HG02981 (cell line): ENCODE measurements around the gene MYO7A.

ENCODE experiments used
- ATAC-seq: cut with Tn5 transposase; IDR thresholded peaks from one replicate; pipeline ENCODE4 v1.9.1; 2021; ENCODE audit warnings: mild to moderate bottlenecking, moderate library complexity; ENCODE audit not compliant: unreplicated experiment

Gene MYO7A

GRCh38 chr11:77159937-77160495 lies 32.0 kb downstream of the MYO7A start:
- no peak for ATAC-seq

- no peak for ATAC-seq
Measured at GRCh38 chr11:77163271-77163670, 35.2 kb downstream of the MYO7A start.

GRCh38 chr11:77165066-77165465 lies 37.0 kb downstream of the MYO7A start:
- ATAC-seq, result no peak

- ATAC-seq, result no peak
Measured at GRCh38 chr11:77166021-77166420, 38.0 kb downstream of the MYO7A start.

GRCh38 chr11:77167111-77167626 lies 39.1 kb downstream of the MYO7A start:
- no peak for ATAC-seq

GRCh38 chr11:77167791-77168190 lies 39.7 kb downstream of the MYO7A start:
- ATAC-seq, result no peak

- no peak for ATAC-seq
Measured at GRCh38 chr11:77170107-77170506, 42.1 kb downstream of the MYO7A start.

GRCh38 chr11:77171254-77171653 lies 43.2 kb downstream of the MYO7A start:
- ATAC-seq, result no peak

GRCh38 chr11:77171885-77172665 lies 44.0 kb downstream of the MYO7A start:
- no peak for ATAC-seq

- ATAC-seq, result no peak
Measured at GRCh38 chr11:77172666-77172982, 44.6 kb downstream of the MYO7A start.

- no peak for ATAC-seq
Measured at GRCh38 chr11:77173494-77173893, 45.4 kb downstream of the MYO7A start.

GRCh38 chr11:77174559-77174958 lies 46.5 kb downstream of the MYO7A start:
- no peak for ATAC-seq

GRCh38 chr11:77175021-77175842 lies 47.2 kb downstream of the MYO7A start:
- ATAC-seq, result no peak

GRCh38 chr11:77175869-77176539 lies 48.0 kb downstream of the MYO7A start:
- ATAC-seq, result no peak

- no peak for ATAC-seq
Measured at GRCh38 chr11:77176996-77177395, 49.0 kb downstream of the MYO7A start.

- ATAC-seq, result no peak
Measured at GRCh38 chr11:77178150-77178549, 50.1 kb downstream of the MYO7A start.

- ATAC-seq, result no peak
Measured at GRCh38 chr11:77179048-77179447, 51.0 kb downstream of the MYO7A start.

- no peak for ATAC-seq
Measured at GRCh38 chr11:77179681-77180080, 51.6 kb downstream of the MYO7A start.

- ATAC-seq, result no peak
Measured at GRCh38 chr11:77180346-77180745, 52.3 kb downstream of the MYO7A start.

GRCh38 chr11:77181226-77181625 lies 53.2 kb downstream of the MYO7A start:
- no peak for ATAC-seq
